ENCODE data around the gene SCN2A. TPM values are rescaled to one million over a fixed set of nuclear protein-coding genes. Genes with fewer than 3 reads are reported as not detected.
A peak's percentile ranks its signal among the peaks of the same experiment; 100 is the strongest.

Gene SCN2A
- total RNA-seq = under 1 TPM; 0.05 to 0.13 TPM

DNA sequence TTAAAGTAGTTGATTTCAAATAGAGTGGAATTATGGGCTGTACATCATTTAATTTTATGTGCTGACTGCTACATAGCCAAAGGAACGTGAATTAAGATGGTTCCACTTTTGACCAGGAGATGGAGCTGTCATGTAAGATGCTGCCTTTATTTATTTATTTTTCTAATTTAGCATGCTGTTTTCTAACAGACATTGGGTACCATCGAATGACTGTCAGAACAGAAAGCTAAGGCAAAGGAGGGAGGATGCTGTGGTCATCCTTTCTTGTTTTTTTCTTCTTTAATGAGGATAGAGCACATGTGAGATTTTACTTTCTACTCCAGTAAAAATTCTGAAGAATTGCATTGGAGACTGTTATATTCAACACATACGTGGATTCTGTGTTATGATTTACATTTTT is at the start of gene SCN2A:
TSS of gene SCN2A (plus strand) at position 185 of the 400 bp plus-strand sequence. CDS start 56,410 bp downstream, outside the sequence.
- ChIA-PET CTCF (interaction anchor here (1.0 to 1.8 kb wide), 9 partner anchors 9 to 230 kb away, joined by 3 to 8 read pairs (median 4); no protein-coding TSS in a partner anchor), POLR2A (no interaction called here)
- Mint-ChIP-seq H3K27me3 (ENCODE audit: low read depth) (no peaks in the 10 kb centered on the region), H3K4me3 (no peak within 1 kb of the TSS), H3K9me3 (ENCODE audit: insufficient read depth) (no peaks in the 10 kb centered on the region), H3K36me3 (ENCODE audit: low read depth) (no peaks in the 10 kb centered on the region), H3K27ac (no peak within 1 kb of the TSS), H3K4me1 (ENCODE audit: low read depth) (no peaks in the 10 kb centered on the region)
- no peak for DNase-seq
- no peak for ATAC-seq

DNA sequence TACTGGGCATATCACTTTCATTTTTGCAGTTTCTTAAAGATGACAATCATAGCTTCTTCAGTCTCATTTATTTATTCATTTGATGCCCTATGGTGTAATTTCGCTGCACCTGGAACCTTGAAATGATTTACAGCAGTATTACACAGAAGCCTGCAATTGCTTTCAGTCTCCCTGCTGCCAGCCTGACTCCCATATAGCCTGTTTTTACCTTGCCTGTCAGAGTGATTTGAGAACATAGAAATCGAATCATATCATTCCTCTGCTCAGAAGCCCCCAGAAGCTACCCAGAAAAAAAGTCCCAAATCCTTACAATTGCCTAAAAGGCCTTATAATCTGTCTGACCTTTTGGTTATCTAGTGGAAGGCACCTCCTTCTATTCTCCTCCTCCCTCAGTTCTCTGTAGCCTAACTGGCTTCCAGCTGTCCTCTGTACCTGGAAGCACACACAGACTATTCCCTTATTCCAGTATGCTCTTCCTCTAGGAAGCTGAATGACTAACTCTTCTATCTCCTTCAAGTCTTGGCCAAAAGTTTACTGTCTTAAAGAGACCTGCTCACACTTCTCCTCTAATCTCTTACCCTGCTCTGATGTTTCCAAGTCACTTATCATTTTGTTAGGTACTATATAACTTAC is 48.0 kb upstream of the SCN2A start:
- no peak for DNase-seq
- H3K4me3 Mint-ChIP-seq = no peak overlapping the region
- no peaks in the 10 kb centered on the region for H3K27me3 Mint-ChIP-seq (ENCODE audit: low read depth)
- CTCF ChIA-PET = no interaction called here
- H3K9me3 Mint-ChIP-seq (ENCODE audit: insufficient read depth) = no peaks in the 10 kb centered on the region
- no peaks in the 10 kb centered on the region for H3K4me1 Mint-ChIP-seq (ENCODE audit: low read depth)
- ATAC-seq = no peak
- H3K36me3 Mint-ChIP-seq (ENCODE audit: low read depth) = no peaks in the 10 kb centered on the region
- POLR2A ChIA-PET = no interaction called here
- no peak overlapping the region for H3K27ac Mint-ChIP-seq

DNA sequence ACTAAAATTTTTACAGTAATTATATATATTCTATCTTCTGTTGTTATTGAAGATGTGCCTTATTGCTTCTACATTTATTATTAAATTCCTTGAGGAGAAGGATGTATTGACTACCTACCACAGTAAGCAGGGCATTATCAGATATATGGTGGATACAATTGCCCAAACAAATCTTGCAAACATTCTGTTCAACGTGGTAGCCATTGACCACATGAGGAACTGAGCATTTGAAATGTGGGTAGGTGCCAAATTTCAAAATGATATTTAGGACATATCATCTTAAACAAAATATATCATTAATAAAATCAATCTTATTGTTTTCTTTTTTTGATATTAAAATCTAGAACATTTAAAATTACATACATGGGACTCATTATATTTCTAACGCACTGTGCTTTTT is 46.5 kb upstream of the SCN2A start:
- POLR2A ChIA-PET = no interaction called here
- no peak overlapping the region for H3K27ac Mint-ChIP-seq
- no peaks in the 10 kb centered on the region for H3K4me1 Mint-ChIP-seq (ENCODE audit: low read depth)
- H3K9me3 Mint-ChIP-seq (ENCODE audit: insufficient read depth) = no peaks in the 10 kb centered on the region
- no peaks in the 10 kb centered on the region for H3K27me3 Mint-ChIP-seq (ENCODE audit: low read depth)
- H3K4me3 Mint-ChIP-seq = no peak overlapping the region
- no peaks in the 10 kb centered on the region for H3K36me3 Mint-ChIP-seq (ENCODE audit: low read depth)
- ATAC-seq (no peak), DNase-seq (no peak)
- CTCF ChIA-PET = no interaction called here

GRCh38 chr2:165193178-165193777 is 45.9 kb upstream of the SCN2A start:
- H3K27me3 Mint-ChIP-seq (ENCODE audit: low read depth) = no peaks in the 10 kb centered on the region
- no peak overlapping the region for H3K27ac Mint-ChIP-seq
- no peaks in the 10 kb centered on the region for H3K9me3 Mint-ChIP-seq (ENCODE audit: insufficient read depth)
- ATAC-seq (no peak), DNase-seq (no peak)
- no peaks in the 10 kb centered on the region for H3K4me1 Mint-ChIP-seq (ENCODE audit: low read depth)
- CTCF ChIA-PET = no interaction called here
- H3K4me3 Mint-ChIP-seq = no peak overlapping the region
- POLR2A ChIA-PET = no interaction called here
- no peaks in the 10 kb centered on the region for H3K36me3 Mint-ChIP-seq (ENCODE audit: low read depth)

GRCh38 chr2:165196411-165196810 is 42.8 kb upstream of the SCN2A start:
- no peaks in the 10 kb centered on the region for H3K4me1 Mint-ChIP-seq (ENCODE audit: low read depth)
- H3K9me3 Mint-ChIP-seq (ENCODE audit: insufficient read depth) = no peaks in the 10 kb centered on the region
- H3K36me3 Mint-ChIP-seq (ENCODE audit: low read depth) = no peaks in the 10 kb centered on the region
- DNase-seq (no peak), ATAC-seq (no peak)
- no peak overlapping the region for H3K4me3 Mint-ChIP-seq
- ChIA-PET POLR2A (no interaction called here), CTCF (no interaction called here)
- no peaks in the 10 kb centered on the region for H3K27me3 Mint-ChIP-seq (ENCODE audit: low read depth)
- no peak overlapping the region for H3K27ac Mint-ChIP-seq

DNA sequence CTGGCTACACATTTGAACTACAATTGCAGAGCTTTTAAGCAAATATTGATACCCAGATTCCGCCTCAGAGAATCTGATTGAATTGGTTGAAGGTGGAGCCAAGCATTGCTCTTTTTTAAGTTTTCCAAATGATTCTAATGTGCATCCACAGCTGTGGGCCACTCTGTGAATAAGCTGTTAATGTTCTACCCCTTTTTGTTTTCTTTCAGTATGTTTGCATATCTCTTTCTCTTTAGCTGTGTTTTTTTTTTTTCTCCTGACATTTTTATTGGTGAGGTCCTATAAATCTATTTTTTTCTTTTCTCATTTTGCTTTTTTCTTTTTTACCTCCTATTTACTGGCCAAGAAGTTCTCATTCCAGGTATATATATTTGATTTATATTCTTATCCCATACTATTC is 41.9 kb upstream of the SCN2A start:
- H3K4me3 Mint-ChIP-seq = no peak overlapping the region
- ATAC-seq (no peak), DNase-seq (no peak)
- no peaks in the 10 kb centered on the region for H3K4me1 Mint-ChIP-seq (ENCODE audit: low read depth)
- no peak overlapping the region for H3K27ac Mint-ChIP-seq
- POLR2A ChIA-PET = no interaction called here
- CTCF ChIA-PET = no interaction called here
- no peaks in the 10 kb centered on the region for H3K27me3 Mint-ChIP-seq (ENCODE audit: low read depth)
- H3K36me3 Mint-ChIP-seq (ENCODE audit: low read depth) = no peaks in the 10 kb centered on the region
- no peaks in the 10 kb centered on the region for H3K9me3 Mint-ChIP-seq (ENCODE audit: insufficient read depth)

GRCh38 chr2:165198181-165198580 is 41.0 kb upstream of the SCN2A start:
- no peak overlapping the region for H3K27ac Mint-ChIP-seq
- POLR2A ChIA-PET = no interaction called here
- H3K27me3 Mint-ChIP-seq (ENCODE audit: low read depth) = no peaks in the 10 kb centered on the region
- CTCF ChIA-PET = no interaction called here
- no peak overlapping the region for H3K4me3 Mint-ChIP-seq
- H3K36me3 Mint-ChIP-seq (ENCODE audit: low read depth) = no peaks in the 10 kb centered on the region
- H3K9me3 Mint-ChIP-seq (ENCODE audit: insufficient read depth) = no peaks in the 10 kb centered on the region
- DNase-seq = no peak
- ATAC-seq = no peak
- H3K4me1 Mint-ChIP-seq (ENCODE audit: low read depth) = no peaks in the 10 kb centered on the region

DNA sequence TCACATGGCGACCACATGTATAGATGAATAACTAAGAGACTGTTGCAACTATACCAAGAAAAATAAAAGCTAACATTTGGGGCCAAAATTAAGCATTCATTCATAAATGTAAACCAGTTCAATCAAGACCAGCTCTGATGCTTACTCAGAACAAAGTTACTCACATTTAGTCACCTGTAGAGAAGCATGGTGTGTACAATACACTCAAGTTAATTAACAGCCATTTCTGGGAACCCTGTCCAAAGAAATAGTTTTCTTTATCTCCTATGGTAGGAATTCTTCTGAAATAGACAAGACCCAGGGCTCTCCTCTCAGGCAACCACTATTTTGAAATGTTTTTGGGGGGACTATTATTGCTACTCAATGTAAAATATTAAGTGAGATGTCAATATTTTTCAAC is 37.0 kb upstream of the SCN2A start:
- H3K27ac Mint-ChIP-seq = no peak overlapping the region
- ChIA-PET POLR2A (no interaction called here), CTCF (interaction anchor here (1.1 to 2.9 kb wide), 2 partner anchors 37 to 210 kb away, joined by 3 to 22 read pairs; partner anchors contain the start of gene SCN2A)
- H3K4me3 Mint-ChIP-seq = no peak overlapping the region
- no peak for ATAC-seq
- H3K9me3 Mint-ChIP-seq (ENCODE audit: insufficient read depth) = no peaks in the 10 kb centered on the region
- DNase-seq = no peak
- peaks cover 4% of the 10 kb centered on the region for H3K4me1 Mint-ChIP-seq (ENCODE audit: low read depth)
- no peaks in the 10 kb centered on the region for H3K36me3 Mint-ChIP-seq (ENCODE audit: low read depth)
- no peaks in the 10 kb centered on the region for H3K27me3 Mint-ChIP-seq (ENCODE audit: low read depth)

GRCh38 chr2:165203689-165204559 is 35.3 kb upstream of the SCN2A start, which contains the start of gene SCN3A:
SCN3A (minus strand) TSS chr2:165204050; CDS start chr2:165176394, 27,656 bp downstream.
- POLR2A ChIA-PET = no interaction called here
- DNase-seq (peak; percentile 28), ATAC-seq (no peak)
- no peaks in the 10 kb centered on the region for H3K9me3 Mint-ChIP-seq (ENCODE audit: insufficient read depth)
- H3K36me3 Mint-ChIP-seq (ENCODE audit: low read depth) = no peaks in the 10 kb centered on the region
- CTCF ChIA-PET = interaction anchor here (0.8 to 2.9 kb wide), 5 partner anchors 33 to 466 kb away, joined by 3 to 22 read pairs (median 4); no protein-coding TSS in a partner anchor
- H3K4me3 Mint-ChIP-seq = no peak within 1 kb of the TSS
- no peak within 1 kb of the TSS for H3K27ac Mint-ChIP-seq
- no peaks in the 10 kb centered on the region for H3K27me3 Mint-ChIP-seq (ENCODE audit: low read depth)
- peaks cover 4% of the 10 kb centered on the region for H3K4me1 Mint-ChIP-seq (ENCODE audit: low read depth)

DNA sequence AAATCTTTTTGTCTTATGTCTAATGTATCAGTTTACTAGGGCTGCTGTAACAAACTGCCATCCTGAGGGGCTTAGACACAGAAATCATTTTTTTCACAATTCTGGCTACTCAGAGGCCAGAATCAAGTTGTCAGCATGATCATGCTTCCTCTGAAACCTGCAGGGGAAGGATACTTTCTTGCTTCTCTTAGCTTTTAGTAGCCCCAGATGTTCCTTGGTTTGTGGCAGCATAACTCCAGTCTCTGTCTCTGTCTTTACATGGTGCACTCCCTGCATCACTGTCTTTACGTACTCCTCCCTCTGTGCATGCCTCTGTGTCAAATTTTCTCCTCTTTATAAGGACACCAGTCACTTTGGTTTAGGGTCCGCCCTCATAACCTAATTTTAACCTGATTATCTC is 33.3 kb upstream of the SCN2A start:
- no peaks in the 10 kb centered on the region for H3K36me3 Mint-ChIP-seq (ENCODE audit: low read depth)
- no peak for ATAC-seq
- peaks cover 4% of the 10 kb centered on the region for H3K4me1 Mint-ChIP-seq (ENCODE audit: low read depth)

DNA sequence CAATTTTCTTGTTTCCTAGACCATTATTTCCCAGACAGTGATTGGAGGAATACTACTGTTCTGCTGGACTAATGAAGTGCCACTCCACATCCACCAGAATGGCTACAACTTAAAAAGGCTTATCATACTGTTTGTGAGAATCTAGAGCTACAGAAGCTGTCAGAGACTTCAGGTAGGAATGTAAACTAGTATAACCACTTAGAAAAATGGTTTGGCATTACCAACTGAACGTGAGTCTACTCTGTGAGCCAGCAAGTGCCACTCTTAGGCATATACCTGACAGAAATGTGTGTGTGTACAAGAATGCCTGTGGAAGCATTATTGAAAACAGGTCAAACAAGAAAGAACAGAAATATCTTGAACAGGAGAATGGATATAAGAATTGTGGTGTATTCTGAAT is 31.1 kb upstream of the SCN2A start:
- ATAC-seq (no peak), DNase-seq (no peak)
- CTCF ChIA-PET = interaction anchor here (1.0 to 1.3 kb wide), 2 partner anchors 9 to 216 kb away, joined by 3 to 4 read pairs; no protein-coding TSS in a partner anchor
- POLR2A ChIA-PET = no interaction called here
- no peaks in the 10 kb centered on the region for H3K36me3 Mint-ChIP-seq (ENCODE audit: low read depth)
- peaks cover 4% of the 10 kb centered on the region for H3K4me1 Mint-ChIP-seq (ENCODE audit: low read depth)
- H3K27me3 Mint-ChIP-seq (ENCODE audit: low read depth) = no peaks in the 10 kb centered on the region
- H3K9me3 Mint-ChIP-seq (ENCODE audit: insufficient read depth) = no peaks in the 10 kb centered on the region
- H3K4me3 Mint-ChIP-seq = no peak overlapping the region
- H3K27ac Mint-ChIP-seq = no peak overlapping the region

More for the DNA sequence above, 33.3 kb upstream of the SCN2A start:
- POLR2A ChIA-PET = no interaction called here
- Mint-ChIP-seq H3K27ac (no peak overlapping the region), H3K9me3 (ENCODE audit: insufficient read depth) (no peaks in the 10 kb centered on the region), H3K4me3 (no peak overlapping the region), H3K27me3 (ENCODE audit: low read depth) (no peaks in the 10 kb centered on the region)
- DNase-seq = no peak
- CTCF ChIA-PET = interaction anchor here (1.3 kb wide), 1 partner anchor 189 kb away, joined by 5 read pairs; no protein-coding TSS in a partner anchor

- Mint-ChIP-seq H3K36me3 (ENCODE audit: low read depth) (no peaks in the 10 kb centered on the region), H3K9me3 (ENCODE audit: insufficient read depth) (no peaks in the 10 kb centered on the region), H3K4me1 (ENCODE audit: low read depth) (no peaks in the 10 kb centered on the region), H3K4me3 (no peak overlapping the region), H3K27ac (no peak overlapping the region), H3K27me3 (ENCODE audit: low read depth) (no peaks in the 10 kb centered on the region)
- CTCF ChIA-PET = no interaction called here
- DNase-seq (no peak), ATAC-seq (no peak)
- POLR2A ChIA-PET = no interaction called here
Measured at GRCh38 chr2:165214093-165214492, 25.1 kb upstream of the SCN2A start.
